ENCODE results near the gene IFNGR2. TPM values are rescaled to one million over a fixed set of nuclear protein-coding genes. Genes with fewer than 3 reads are reported as not detected.
"Not testable (repeated sequence)": the region's sequence is repeated elsewhere in the genome, so short reads cannot be mapped to it uniquely, and the experiment has no call there.

The IFNGR2 gene
- polyA plus RNA-seq, 1 donor = 82.2 TPM

DNA sequence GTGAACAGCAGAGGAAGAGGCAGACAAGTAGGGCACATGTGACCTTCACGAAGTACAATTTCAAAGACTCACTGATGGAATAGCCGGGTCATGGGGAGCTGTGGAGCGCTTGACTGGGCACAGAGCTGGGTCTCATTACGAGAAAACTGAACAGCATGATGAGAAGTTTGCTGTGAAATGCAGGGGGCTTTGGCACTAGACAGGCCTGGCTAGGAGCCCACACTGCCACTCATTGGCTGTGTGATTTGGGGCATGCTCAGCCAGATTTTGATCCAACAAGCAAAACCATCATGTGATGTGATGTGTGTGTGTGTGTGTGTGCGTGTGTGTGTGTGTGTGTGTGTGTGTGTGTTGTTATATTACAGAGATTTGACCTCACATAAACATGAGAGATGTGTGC lies 4.9 kb upstream of the IFNGR2 start:
- no peak for DNase-seq

GRCh38 chr21:33401630-33401992 lies 1.6 kb upstream of the IFNGR2 start:
- DNase-seq = no peak

- no peak for DNase-seq
Observed at GRCh38 chr21:33402001-33402979, 923 bp upstream of the IFNGR2 start.

DNA sequence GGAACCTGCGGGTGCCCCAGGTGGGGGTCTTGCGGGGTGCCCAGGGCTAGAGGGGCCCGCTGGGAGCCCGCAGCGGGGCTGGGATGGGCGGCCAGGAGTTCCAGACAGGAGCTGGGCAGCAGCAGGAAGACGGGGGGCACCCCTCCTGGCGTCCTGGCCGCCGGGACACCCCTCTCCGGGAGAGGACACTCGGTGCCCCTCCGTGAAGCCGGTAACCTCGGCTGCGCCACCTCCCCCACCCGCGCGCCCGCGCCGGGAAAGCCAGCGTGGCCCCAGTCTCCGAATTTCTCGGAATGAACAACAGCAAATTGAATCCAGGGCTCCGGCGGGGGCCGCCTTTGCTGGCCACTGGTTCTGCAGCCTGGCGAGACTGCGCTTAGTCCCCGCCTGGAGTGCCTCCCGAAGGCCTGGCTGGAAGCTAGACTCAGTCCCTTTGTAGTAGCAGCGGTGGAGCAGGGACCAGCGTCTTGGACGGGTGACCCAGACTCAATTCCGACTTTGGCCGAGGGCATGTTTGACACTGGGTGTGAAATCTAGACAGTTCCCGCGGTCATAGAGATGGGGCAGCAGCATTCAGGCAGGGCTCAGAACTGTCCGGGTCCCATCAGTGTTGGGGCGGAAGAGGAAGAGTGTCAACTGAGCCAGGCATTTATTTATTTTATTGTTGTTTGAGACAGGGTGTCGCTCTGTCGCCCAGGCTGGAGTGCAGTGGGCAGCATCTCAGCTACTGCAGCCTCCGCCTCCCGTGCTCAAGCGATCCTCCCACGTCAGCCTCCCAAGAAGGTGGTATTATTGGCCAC lies 773 bp downstream of the IFNGR2 start:
- no peak for DNase-seq

DNA sequence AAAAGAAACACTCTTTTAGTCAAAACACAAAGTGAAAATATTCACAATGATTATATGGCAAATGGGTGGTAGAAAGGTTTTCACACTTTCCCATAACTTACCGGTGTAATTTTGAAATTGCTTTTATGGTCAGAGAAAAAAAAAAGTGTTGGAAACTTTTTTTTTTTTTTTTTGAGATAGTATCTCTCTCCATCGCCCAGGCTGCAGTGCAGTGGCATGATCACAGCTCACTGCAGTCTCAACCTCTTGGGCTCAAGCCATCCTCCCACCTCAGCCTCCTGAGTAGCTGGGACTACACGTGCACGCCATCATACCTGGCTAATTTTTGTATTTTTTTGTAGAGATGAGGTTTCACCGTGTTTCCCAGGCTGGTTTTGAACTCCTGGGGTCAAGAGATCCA lies 3.3 kb downstream of the IFNGR2 start:
- DNase-seq = no peak

GRCh38 chr21:33411949-33412430 lies 8.8 kb downstream of the IFNGR2 start:
- DNase-seq = no peak

- not testable (repeated sequence) for DNase-seq
Observed at GRCh38 chr21:33412439-33412831, 9.2 kb downstream of the IFNGR2 start.

DNA sequence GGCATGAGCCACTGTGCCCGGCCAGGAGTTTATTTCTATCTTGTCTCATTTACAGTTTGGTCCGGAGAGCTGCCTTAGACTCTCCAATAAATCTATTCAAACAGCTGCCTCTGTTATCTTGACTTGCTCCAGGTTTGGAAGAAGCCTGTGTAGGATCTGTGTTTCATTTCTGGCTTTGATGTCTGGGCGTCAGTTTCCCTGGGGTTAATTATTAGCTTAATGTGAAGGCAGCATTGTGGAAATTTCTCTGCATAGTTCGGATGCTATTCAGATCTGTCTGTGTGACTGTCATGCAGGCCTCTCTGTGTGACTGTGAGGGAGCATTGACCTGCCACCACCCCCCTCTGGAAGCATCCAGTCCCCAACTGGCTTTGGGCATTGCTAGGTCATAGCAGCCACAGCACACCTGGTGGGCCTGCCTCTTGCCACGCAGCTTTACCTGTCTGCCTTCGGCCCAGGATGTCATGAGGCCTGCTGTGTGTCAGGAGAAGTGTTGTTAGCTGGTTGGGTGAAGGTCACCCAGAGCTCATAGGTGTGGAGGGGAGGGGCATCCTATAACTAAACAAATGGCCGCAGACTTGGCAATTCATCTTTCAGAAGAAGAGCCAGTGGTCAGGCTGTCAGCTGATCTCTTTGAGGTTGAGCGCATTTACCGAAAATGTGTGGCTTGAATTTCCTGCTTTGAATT lies 9.8 kb downstream of the IFNGR2 start:
- DNase-seq = no peak

DNA sequence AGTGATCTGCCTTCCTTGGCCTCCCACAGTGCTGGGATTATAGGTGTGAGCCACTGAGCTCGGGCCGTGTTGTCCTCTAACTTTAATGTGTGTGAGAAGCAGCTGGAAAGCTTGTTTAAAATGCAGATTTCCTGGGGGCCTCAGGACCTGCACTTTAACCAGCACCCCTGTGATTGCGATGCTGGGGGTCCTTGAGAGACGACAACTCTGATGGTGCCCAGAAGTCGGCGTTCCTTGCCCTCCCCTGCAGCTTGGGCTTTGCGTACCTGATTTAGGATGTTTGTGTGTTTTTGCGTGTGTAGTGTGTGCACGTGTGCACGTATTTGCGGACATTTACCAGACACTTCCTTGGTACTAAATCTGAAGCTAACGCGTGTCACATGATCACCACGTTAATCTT lies 10.9 kb downstream of the IFNGR2 start:
- DNase-seq = no peak

GRCh38 chr21:33414926-33415325 lies 11.7 kb downstream of the IFNGR2 start:
- DNase-seq = no peak

DNA sequence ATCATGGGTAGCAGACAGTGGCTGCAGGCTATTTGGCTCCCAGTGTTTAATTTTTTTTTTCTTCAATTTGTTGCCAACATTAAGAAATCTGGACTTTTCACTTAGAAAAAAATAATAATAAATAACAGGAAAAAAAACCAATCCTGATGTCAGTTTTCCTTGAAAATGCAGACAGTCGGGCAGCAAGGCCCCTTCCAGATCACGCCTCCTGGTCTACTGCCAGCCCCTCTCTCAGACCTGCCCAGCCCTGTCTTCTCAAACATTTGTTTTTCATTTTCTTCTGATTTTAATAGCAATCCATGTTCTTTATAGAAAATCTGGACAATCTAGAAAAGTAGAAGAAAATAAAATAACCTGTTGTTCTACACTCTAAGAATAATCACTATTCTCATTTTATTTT lies 15.5 kb downstream of the IFNGR2 start:
- no peak for DNase-seq

- no peak for DNase-seq
Observed at GRCh38 chr21:33419538-33420123, 16.4 kb downstream of the IFNGR2 start.

DNA sequence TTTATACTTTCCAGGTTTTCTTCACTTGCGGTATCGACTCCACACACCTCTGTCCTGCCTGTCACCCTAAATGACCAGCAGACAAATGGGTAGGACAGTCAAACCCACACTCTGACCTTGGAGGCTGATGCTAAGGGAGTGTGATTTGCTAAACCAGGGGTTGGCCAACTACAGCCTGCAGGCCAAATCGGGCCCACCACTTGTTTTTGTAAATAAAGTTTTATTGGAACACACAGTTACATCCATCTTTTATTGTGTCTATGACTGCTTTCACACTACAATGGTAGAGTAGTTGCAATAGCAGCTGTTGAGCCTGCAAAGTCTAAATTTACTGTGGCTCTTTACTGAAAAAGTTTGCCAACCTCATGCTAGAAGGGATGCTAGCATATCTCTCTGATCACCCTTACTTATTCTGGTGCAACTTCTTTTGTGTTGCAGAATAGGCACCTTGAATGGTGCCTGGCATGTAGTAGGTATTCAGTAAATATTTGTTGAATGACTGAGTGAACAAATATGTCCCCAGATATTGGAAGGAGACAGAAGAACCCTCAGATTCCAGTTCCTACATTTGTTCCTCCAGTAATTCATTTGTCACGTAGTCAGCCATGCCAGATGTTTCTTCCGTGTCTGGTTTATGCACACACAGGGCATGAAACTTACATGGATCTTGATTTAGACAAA lies 18.6 kb downstream of the IFNGR2 start:
- no peak for DNase-seq

DNA sequence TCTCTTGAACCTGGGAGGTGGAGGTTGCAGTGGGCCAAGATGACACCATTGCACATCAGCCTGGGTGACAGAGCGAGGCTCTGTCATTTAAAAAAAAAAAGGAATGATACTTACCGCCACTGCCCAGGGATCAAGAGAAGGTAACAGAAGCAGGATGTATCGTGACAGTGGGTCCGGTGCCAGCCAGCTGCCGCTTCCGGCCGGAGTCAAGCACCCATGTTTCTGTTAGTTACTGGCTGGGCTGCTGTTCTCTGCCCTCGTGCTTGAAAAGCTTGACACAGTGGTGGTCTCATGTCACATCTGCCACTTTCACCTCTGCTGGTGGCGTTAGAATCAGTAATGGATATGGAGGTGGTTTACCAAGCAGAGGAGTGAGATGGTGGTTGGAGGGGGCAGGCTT lies 21.0 kb downstream of the IFNGR2 start:
- DNase-seq = no peak

DNA sequence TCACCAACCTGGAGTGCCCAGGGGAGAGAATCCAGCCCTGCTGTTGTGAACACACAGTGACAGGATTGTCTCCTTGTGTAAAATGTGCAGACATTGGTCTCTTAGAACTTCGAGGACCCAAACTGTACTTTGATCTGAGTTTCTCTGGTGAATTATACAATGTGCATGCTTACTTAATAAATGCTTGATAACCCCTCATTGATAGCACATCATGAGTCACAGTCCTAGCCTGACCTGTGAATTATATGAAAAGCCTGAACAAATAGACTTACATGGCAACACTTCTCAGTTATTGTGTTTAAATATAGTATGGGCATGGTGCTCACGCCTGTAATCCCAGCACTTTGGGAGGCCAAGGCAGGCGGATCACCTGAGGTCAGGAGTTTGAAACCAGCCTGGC lies 22.6 kb downstream of the IFNGR2 start:
- DNase-seq = no peak

DNA sequence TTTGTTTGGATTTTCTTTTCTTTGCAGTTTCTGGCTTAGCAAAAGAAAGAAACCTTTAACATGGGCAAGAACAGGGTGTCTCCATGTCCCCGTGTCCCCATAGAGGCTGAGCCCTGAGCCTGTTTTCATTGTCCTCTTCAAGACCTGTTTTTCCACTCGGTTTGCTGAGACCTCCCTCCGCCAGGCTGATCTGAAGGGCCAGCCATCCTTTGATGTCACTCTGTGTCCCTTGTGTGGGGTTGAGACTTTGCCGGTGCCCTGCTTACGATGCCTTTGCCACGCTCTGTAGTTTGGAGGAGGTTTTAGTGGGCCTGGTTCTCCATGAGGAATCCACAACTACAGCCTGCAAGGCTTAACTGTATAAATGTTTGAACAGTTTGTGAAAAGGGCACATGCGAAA lies 23.8 kb downstream of the IFNGR2 start:
- DNase-seq = no peak

- no peak for DNase-seq
Observed at GRCh38 chr21:33428669-33429068, 25.5 kb downstream of the IFNGR2 start.

GRCh38 chr21:33430858-33431257 lies 27.6 kb downstream of the IFNGR2 start:
- no peak for DNase-seq

DNA sequence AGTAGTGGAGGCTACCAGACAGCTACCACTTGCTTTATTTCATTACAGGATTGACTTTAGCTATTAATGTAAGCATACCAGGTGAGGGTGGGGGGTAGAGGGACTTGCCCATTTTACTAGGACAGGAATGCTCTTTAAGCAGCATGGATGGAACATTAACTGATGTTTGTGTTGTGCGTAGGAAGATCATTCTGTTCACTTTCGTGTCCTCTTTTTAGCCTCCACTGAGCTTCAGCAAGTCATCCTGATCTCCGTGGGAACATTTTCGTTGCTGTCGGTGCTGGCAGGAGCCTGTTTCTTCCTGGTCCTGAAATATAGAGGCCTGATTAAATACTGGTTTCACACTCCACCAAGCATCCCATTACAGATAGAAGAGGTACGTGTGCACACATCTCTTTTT lies 29.3 kb downstream of the IFNGR2 start:
- no peak for DNase-seq

DNA sequence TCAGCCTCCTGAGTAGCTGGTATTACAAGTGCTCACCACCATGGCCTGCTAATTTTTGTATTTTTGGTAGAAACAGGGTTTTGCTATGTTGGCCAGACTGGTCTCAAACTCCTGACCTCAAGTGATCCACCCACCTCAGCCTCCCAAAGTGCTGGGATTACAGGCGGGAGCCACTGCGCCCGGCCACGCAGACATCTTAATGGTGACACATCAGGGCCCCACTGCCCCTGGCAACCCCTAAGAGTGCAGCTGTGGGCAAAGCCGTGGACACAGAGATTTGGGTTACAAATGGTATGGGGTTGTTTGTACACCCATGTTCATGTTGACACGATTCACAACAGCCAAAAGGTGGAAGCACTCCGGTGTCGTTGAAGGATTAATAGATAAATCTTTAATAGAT lies 29.8 kb downstream of the IFNGR2 start:
- DNase-seq = no peak

- no peak for DNase-seq
Observed at GRCh38 chr21:33433425-33434114, 30.4 kb downstream of the IFNGR2 start.

Measured in left kidney (tissue), 2 donors.